IMR-90 (cell line): ENCODE data around the gene NCLN. TPM values are rescaled to one million over a fixed set of nuclear protein-coding genes. Genes with fewer than 3 reads are reported as not detected.

Source experiments
- ATAC-seq: fragments of 200-7000 bp; cut with Tn5 transposase; 2 replicates; pipeline ENCODE4 v1.9.1; 2020; ENCODE audit warnings: low read depth, mild to moderate bottlenecking, moderate library complexity
- BruUV-seq: library from RNA; stranded (reverse); fragments of 400-500 nt; replicated peaks from 2 replicates; lab custom pipeline; 2021; lab: Mats Ljungman, UMichigan
- CTCF ChIA-PET: fragments of 300-600 bp; formaldehyde crosslinking; extraction: SDS; loops from one replicate; lab custom pipeline; 2021; ENCODE audit warnings: antibody characterized with exemption; lab: Yijun Ruan, JAX
- POLR2A ChIA-PET: fragments of 300-600 bp; sonication (Branson Sonifier 250); formaldehyde crosslinking; loops from one replicate; lab custom pipeline; 2022; ENCODE audit warnings: antibody characterized with exemption; ENCODE audit not compliant: unreplicated experiment; lab: Charles Lee
- DNase-seq: peaks from one replicate; pipeline ENCODE4 v3.0.0; 2013
- H2AFZ ChIP-seq: replicated peaks from 2 replicates; pipeline ENCODE3; 2013; ENCODE audit warnings: low read length, mild to moderate bottlenecking; ENCODE audit not compliant: poor library complexity
- H2AK5ac ChIP-seq: 2 replicates; pipeline ENCODE4 v1.6.1; 2013; ENCODE audit warnings: low read depth, low read length, inconsistent platforms
- H2AK9ac ChIP-seq: replicated peaks from 2 replicates; pipeline ENCODE3; 2013; ENCODE audit warnings: mild to moderate bottlenecking, low read depth, low read length, moderate library complexity; ENCODE audit not compliant: poor library complexity
- H2BK120ac ChIP-seq: 2 replicates; pipeline ENCODE4 v1.6.1; 2013; ENCODE audit warnings: low read depth, low read length, inconsistent platforms
- H2BK15ac ChIP-seq: 3 replicates; pipeline ENCODE4 v1.6.1; 2013; ENCODE audit warnings: low read depth, low read length, inconsistent platforms
- H2BK20ac ChIP-seq: 2 replicates; pipeline ENCODE4 v1.6.1; 2013; ENCODE audit warnings: low read depth, mild to moderate bottlenecking, inconsistent platforms, low read length, moderate library complexity
- H2BK5ac ChIP-seq: 2 replicates; pipeline ENCODE4 v1.6.1; 2013; ENCODE audit warnings: mild to moderate bottlenecking, low read depth, low read length, inconsistent platforms; ENCODE audit not compliant: poor library complexity, severe bottlenecking
- H3K14ac ChIP-seq: replicated peaks from 2 replicates; pipeline ENCODE4 v1.6.1; 2013; ENCODE audit warnings: low read depth, low read length, inconsistent platforms
- H3K18ac ChIP-seq: 2 replicates; pipeline ENCODE4 v1.6.1; 2013; ENCODE audit warnings: low read depth, low read length, control low read depth
- H3K23ac ChIP-seq: 2 replicates; pipeline ENCODE4 v1.6.1; 2013; ENCODE audit warnings: low read depth, low read length, inconsistent platforms
- H3K27ac ChIP-seq: 2 replicates; pipeline ENCODE4 v1.5.1; 2013; ENCODE audit warnings: mild to moderate bottlenecking, control low read depth, low read length; ENCODE audit not compliant: insufficient read depth
- H3K27me3 ChIP-seq: 2 replicates; pipeline ENCODE4 v1.6.1; 2013; ENCODE audit warnings: low read length; ENCODE audit not compliant: control insufficient read depth, insufficient read depth
- H3K36me3 ChIP-seq: 2 replicates; pipeline ENCODE4 v1.6.1; 2013; ENCODE audit warnings: low read length, mixed read lengths; ENCODE audit not compliant: control insufficient read depth, insufficient read depth
- H3K4ac ChIP-seq: 2 replicates; pipeline ENCODE4 v1.6.1; 2013; ENCODE audit warnings: low read depth, low read length, inconsistent platforms
- H3K4me1 ChIP-seq: 2 replicates; pipeline ENCODE4 v1.6.1; 2013; ENCODE audit warnings: low read length, mixed read lengths; ENCODE audit not compliant: control insufficient read depth, insufficient read depth
- H3K4me2 ChIP-seq: 2 replicates; pipeline ENCODE4 v1.6.1; 2013; ENCODE audit warnings: low read depth, mild to moderate bottlenecking, control low read depth, low read length, moderate library complexity
- H3K4me3 ChIP-seq: 2 replicates; pipeline ENCODE4 v1.5.1; 2013; ENCODE audit warnings: low read depth, mild to moderate bottlenecking, control low read depth, low read length, moderate library complexity; ENCODE audit not compliant: insufficient read depth
- H3K56ac ChIP-seq: 2 replicates; pipeline ENCODE4 v1.6.1; 2013; ENCODE audit warnings: low read length, inconsistent platforms; ENCODE audit not compliant: insufficient read depth; ENCODE audit errors: extremely low read depth
- H3K79me1 ChIP-seq, 2 experiments: 2 replicates each; pipeline ENCODE4 v1.6.1; 2013; ENCODE audit warnings: low read length in 2 of 2, inconsistent platforms in 1 of 2, low read depth in 1 of 2
- H3K9ac ChIP-seq: 2 replicates; pipeline ENCODE4 v1.6.1; 2013; ENCODE audit warnings: low read depth, low read length, control low read depth
- H3K9me1 ChIP-seq: 2 replicates; pipeline ENCODE4 v1.6.1; 2013; ENCODE audit warnings: low read length, inconsistent platforms; ENCODE audit not compliant: insufficient read depth
- H3K9me3 ChIP-seq: 2 replicates; pipeline ENCODE4 v1.6.1; 2013; ENCODE audit warnings: low read length; ENCODE audit not compliant: control insufficient read depth, insufficient read depth
- H4K20me1 ChIP-seq: 2 replicates; pipeline ENCODE4 v1.6.1; 2013; ENCODE audit warnings: low read length, inconsistent platforms; ENCODE audit not compliant: insufficient read depth
- H4K5ac ChIP-seq: 2 replicates; pipeline ENCODE4 v1.6.1; 2013; ENCODE audit warnings: mild to moderate bottlenecking, low read depth, low read length, control low read depth
- H4K8ac ChIP-seq, 2 experiments: 2 replicates each; pipeline ENCODE4 v1.6.1; 2013; ENCODE audit warnings: low read depth in 2 of 2, low read length in 2 of 2, control low read depth in 1 of 2, inconsistent platforms in 1 of 2
- H4K91ac ChIP-seq: 2 replicates; pipeline ENCODE4 v1.6.1; 2013; ENCODE audit warnings: low read depth, low read length, inconsistent platforms; ENCODE audit not compliant: insufficient read depth
- POLR2A ChIP-seq: IDR thresholded peaks from 2 replicates; pipeline ENCODE4 v1.6.1; 2012; ENCODE audit warnings: mild to moderate bottlenecking, low read depth, low read length
- RFX5 ChIP-seq: IDR thresholded peaks from 2 replicates; pipeline ENCODE4 v1.8.0; 2012; ENCODE audit warnings: low read depth, mild to moderate bottlenecking, low read length, moderate library complexity
- WGBS, 2 experiments: methylation state at CpG; one replicate each; pipeline versions ENCODE4 v1.1.5 to v1.1.7; 2013; ENCODE audit warnings: missing lambda C conversion rate in 2 of 2; ENCODE audit not compliant: insufficient read length in 1 of 2; ENCODE audit errors: extremely low coverage in 2 of 2; 5-methylcytosine and 5-hydroxymethylcytosine counted together
- dilution Hi-C: fragments of 300-500 bp; cut with HindIII; formaldehyde crosslinking; loops from one replicate; pipeline ENCODE4 v1.14.3; 2018; ENCODE audit warnings: low sequenced_read_pairs; ENCODE audit not compliant: unreplicated experiment
- in situ Hi-C: fragments of 300-500 bp; cut with MboI; formaldehyde crosslinking; loops from 3 replicates; pipeline ENCODE4 v1.14.3; 2019; ENCODE audit warnings: low sequenced_read_pairs, inconsistent platforms, mixed read lengths
- intact Hi-C: fragments of 100-400 bp; cut with micrococcal nuclease; formaldehyde crosslinking; loops from 2 replicates; pipeline ENCODE4 v1.10.0; 2022
- polyA plus RNA-seq, 3 experiments: library from polyadenylated mRNA; depleted of rRNA; stranded (reverse); fragments of >200 nt; gene quantifications; 2 replicates each; pipeline ENCODE4 v1.2.3, GENCODE V29; 2012; ENCODE audit warnings: low replicate concordance in 1 of 3
- total RNA-seq: library from RNA; depleted of rRNA; stranded (reverse); fragments of >200 nt; gene quantifications from 2 replicates; pipeline ENCODE4 v1.2.3, GENCODE V29; 2012

The NCLN gene
- total and polyA plus RNA-seq, 2 of the 4 experiments (the other 2 are of a cell fraction): 32.8 to 90.8 TPM

GRCh38 chr19:3253270-3253669, 67.5 kb downstream of the NCLN start:
- Histone ChIP-seq H2BK5ac (no peak overlapping the region), H4K20me1 (no peaks in the 10 kb centered on the region), H3K4ac (no peak overlapping the region), H2BK20ac (no peak overlapping the region), H3K56ac (no peak overlapping the region), H2BK15ac (no peak overlapping the region), H3K9ac (no peak overlapping the region), H4K91ac (no peak overlapping the region), H3K9me3 (peaks cover 10% of the 10 kb centered on the region), H3K9me1 (no peaks in the 10 kb centered on the region), H4K5ac (no peak overlapping the region), H3K27me3 (peaks cover 5% of the 10 kb centered on the region), H3K79me1 (no peaks in the 10 kb centered on the region), H3K14ac (no peak overlapping the region), H3K36me3 (no peaks in the 10 kb centered on the region), H3K18ac (no peak overlapping the region), H3K27ac (no peak overlapping the region), H2AK5ac (no peak overlapping the region), H3K23ac (no peak overlapping the region), H3K4me2 (no peak overlapping the region), H2AFZ (no peak overlapping the region), H2BK120ac (no peak overlapping the region), H4K8ac (no peak overlapping the region), H3K4me1 (no peaks in the 10 kb centered on the region), H3K4me3 (no peak overlapping the region), H2AK9ac (no peak overlapping the region)
- ATAC-seq (no peak), DNase-seq (no peak)
- ChIA-PET CTCF (interaction anchor here (0.5 kb wide), 1 partner anchor 8 kb away, joined by 4 read pairs; no protein-coding TSS in a partner anchor), POLR2A (no interaction called here)
- no CpG with 5 or more reads among the region's 3 CpGs for WGBS, 2 experiments
- TF ChIP-seq POLR2A (no peak), RFX5 (no peak)
- no TSS peak for BruUV-seq
- dilution Hi-C loops: no loop called here
- intact Hi-C loops: no loop called here
- in situ Hi-C loops: no loop called here
